HUES6 (cell line): ENCODE data around the gene CNP.

Experiments
- H3K27ac ChIP-seq: 2 replicates; pipeline ENCODE4 v1.7.0; 2013; ENCODE audit warnings: low read depth, mild to moderate bottlenecking, low read length, inconsistent platforms
- H3K27me3 ChIP-seq: 2 replicates; pipeline ENCODE4 v1.6.1; 2013; ENCODE audit warnings: low read length; ENCODE audit not compliant: control insufficient read depth, insufficient read depth
- H3K36me3 ChIP-seq: 2 replicates; pipeline ENCODE4 v1.6.1; 2013; ENCODE audit warnings: low read length; ENCODE audit not compliant: control insufficient read depth, insufficient read depth
- H3K4me1 ChIP-seq: 2 replicates; pipeline ENCODE4 v1.6.1; 2013; ENCODE audit warnings: low read length; ENCODE audit not compliant: control insufficient read depth, insufficient read depth
- H3K4me3 ChIP-seq: 2 replicates; pipeline ENCODE4 v1.5.1; 2013; ENCODE audit warnings: low read depth, low read length
- H3K9ac ChIP-seq: one replicate; pipeline ENCODE4 v1.6.1; 2013; ENCODE audit warnings: mild to moderate bottlenecking, low read length
- H3K9me3 ChIP-seq: 2 replicates; pipeline ENCODE4 v1.6.1; 2013; ENCODE audit warnings: low read depth, low read length; ENCODE audit not compliant: control insufficient read depth, insufficient read depth

The CNP gene

GRCh38 chr17:41975099-41976083 is 8.8 kb downstream of the CNP start:
- Histone ChIP-seq H3K27ac (no peak overlapping the region), H3K9ac (no peak overlapping the region), H3K27me3 (no peaks in the 10 kb centered on the region), H3K36me3 (peaks cover 91% of the 10 kb centered on the region), H3K4me3 (no peak overlapping the region), H3K4me1 (no peaks in the 10 kb centered on the region), H3K9me3 (no peaks in the 10 kb centered on the region)

DNA sequence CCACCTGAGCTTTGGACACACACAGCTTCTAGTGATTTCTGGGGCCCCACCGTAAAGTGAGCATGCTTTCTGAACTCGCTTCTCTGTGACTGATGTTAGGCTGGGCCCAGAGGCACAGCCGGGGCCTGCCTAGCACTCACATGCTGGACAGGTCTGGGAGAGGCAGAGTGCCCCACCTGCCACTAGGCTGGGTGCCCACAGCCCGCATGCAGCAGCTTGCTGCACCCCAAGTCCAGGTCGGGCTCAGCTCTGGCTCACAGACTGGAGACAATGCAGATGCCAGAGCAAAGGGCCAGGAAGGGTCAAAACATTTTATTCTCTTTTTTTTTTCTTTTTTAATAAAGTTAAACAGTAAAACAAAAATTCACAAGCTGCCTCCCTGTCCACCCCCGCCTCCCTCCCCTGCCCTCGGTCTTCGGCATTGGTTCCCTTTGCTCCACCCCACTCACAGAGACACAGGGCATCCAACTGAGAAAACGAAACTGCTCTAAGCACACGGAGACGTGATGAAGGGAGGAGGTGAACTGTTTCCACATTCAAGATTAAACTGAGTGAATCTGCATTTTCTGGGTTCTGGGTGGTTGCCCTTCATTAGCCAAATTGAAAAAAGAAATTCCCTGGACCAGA is 9.7 kb downstream of the CNP start:
- Histone ChIP-seq H3K4me3 (no peak overlapping the region), H3K9ac (no peak overlapping the region)

DNA sequence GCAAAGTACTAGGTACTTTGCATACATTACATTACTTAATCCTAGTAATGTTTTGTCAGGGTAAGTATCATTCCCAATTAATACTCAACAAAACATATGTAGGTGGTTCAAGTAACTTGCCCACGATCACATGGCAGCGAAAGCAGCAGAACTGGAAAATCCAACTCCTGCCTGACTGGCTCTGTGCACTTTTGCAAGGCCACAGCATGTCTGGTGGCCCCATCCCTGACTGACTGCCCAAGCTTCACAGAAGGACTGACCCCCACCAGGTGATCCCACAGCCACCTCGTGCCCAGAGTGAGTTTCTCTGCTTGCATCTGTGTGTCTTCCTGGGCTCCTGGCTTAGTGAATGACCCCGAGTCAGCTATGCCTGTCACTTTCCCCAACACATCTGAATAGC is 11.4 kb downstream of the CNP start:
- Histone ChIP-seq H3K36me3 (peaks cover 95% of the 10 kb centered on the region), H3K9me3 (no peaks in the 10 kb centered on the region), H3K27me3 (no peaks in the 10 kb centered on the region), H3K9ac (no peak overlapping the region), H3K4me1 (no peaks in the 10 kb centered on the region), H3K27ac (no peak overlapping the region), H3K4me3 (no peak overlapping the region)

More for the DNA sequence above, 9.7 kb downstream of the CNP start:
- no peak overlapping the region for H3K27ac ChIP-seq
- H3K36me3 ChIP-seq = peaks cover 93% of the 10 kb centered on the region
- no peaks in the 10 kb centered on the region for H3K4me1 ChIP-seq
- no peaks in the 10 kb centered on the region for H3K27me3 ChIP-seq
- no peaks in the 10 kb centered on the region for H3K9me3 ChIP-seq

- Histone ChIP-seq H3K36me3 (peaks cover 91% of the 10 kb centered on the region), H3K4me3 (no peak overlapping the region), H3K27ac (no peak overlapping the region), H3K9me3 (no peaks in the 10 kb centered on the region), H3K9ac (no peak overlapping the region), H3K27me3 (no peaks in the 10 kb centered on the region), H3K4me1 (no peaks in the 10 kb centered on the region)
Observed at GRCh38 chr17:41982026-41982760, 15.6 kb downstream of the CNP start.

- no peak overlapping the region for H3K9ac ChIP-seq
- H3K4me3 ChIP-seq = no peak overlapping the region
- no peak overlapping the region for H3K27ac ChIP-seq
- H3K9me3 ChIP-seq = no peaks in the 10 kb centered on the region
- H3K4me1 ChIP-seq = no peaks in the 10 kb centered on the region
- H3K27me3 ChIP-seq = no peaks in the 10 kb centered on the region
- H3K36me3 ChIP-seq = peaks cover 94% of the 10 kb centered on the region
Observed at GRCh38 chr17:41984454-41984853, 17.9 kb downstream of the CNP start.

DNA sequence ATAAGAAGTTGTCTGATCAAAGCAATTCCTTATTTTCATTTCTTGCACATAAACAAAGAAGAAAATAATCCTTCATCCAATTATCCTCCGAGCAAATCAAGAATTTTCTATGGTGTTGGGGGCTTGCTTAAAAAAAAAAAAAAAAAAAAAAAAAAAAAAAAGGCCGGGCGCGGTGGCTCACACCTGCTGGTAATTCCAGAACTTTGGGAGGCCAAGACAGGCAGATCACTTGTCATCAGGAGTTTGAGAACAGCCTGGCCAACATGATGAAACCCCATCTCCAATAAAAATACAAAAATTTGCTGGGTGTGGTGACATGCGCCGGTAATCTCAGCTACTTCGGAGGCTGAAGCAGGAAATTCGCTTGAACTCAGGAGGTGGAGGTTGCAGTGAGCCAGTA is 19.3 kb downstream of the CNP start:
- no peaks in the 10 kb centered on the region for H3K27me3 ChIP-seq
- H3K4me1 ChIP-seq = no peaks in the 10 kb centered on the region
- no peak overlapping the region for H3K27ac ChIP-seq
- no peak overlapping the region for H3K4me3 ChIP-seq
- H3K9ac ChIP-seq = no peak overlapping the region
- no peaks in the 10 kb centered on the region for H3K9me3 ChIP-seq
- H3K36me3 ChIP-seq = peaks cover 96% of the 10 kb centered on the region

GRCh38 chr17:41986634-41987033 is 20.0 kb downstream of the CNP start:
- Histone ChIP-seq H3K27me3 (no peaks in the 10 kb centered on the region), H3K9ac (no peak overlapping the region)

DNA sequence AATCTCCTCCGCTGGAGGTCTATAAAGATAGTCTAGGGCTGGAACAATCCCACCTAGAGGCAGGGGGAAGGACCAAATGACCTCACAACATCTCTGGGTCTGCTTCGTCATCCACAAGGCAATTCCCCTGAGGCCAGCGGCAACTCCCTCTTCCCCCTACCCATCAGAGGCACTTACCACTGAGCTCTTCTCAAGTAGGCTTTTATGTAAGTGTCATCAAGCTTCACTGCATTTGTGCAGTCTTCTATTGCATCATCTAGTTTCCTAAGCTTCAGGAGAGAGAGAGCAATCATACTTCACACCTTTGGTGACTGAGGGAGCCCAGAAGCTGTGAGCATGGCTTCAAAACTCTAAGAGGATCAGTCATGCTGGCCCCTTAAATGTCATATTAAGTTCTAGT is 21.0 kb downstream of the CNP start:
- Histone ChIP-seq H3K4me3 (no peak overlapping the region), H3K36me3 (peaks cover 96% of the 10 kb centered on the region), H3K9ac (no peak overlapping the region), H3K9me3 (no peaks in the 10 kb centered on the region), H3K4me1 (no peaks in the 10 kb centered on the region), H3K27me3 (no peaks in the 10 kb centered on the region), H3K27ac (no peak overlapping the region)

More at GRCh38 chr17:41986634-41987033, 20.0 kb downstream of the CNP start:
- H3K4me1 ChIP-seq = no peaks in the 10 kb centered on the region
- no peak overlapping the region for H3K4me3 ChIP-seq
- no peaks in the 10 kb centered on the region for H3K9me3 ChIP-seq
- no peak overlapping the region for H3K27ac ChIP-seq
- peaks cover 96% of the 10 kb centered on the region for H3K36me3 ChIP-seq

DNA sequence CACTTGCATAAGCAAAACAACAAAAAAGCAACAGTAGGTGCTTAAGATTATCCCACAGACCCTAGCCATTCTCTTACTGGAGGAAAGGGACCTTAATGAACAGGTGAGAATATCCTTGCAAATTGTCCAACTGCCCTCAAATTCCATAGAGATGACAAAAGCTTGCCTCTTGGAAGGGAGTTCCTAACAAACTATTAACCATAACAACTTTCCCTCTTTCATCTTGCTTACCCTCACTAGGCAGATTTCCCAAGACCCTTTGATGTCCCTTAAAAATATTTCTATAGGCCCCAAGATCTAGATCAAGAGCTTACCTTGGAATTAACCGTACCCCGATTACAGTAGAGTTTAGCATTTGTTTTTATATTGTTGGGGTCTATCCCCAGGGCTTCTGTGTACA is 21.8 kb downstream of the CNP start:
- H3K27ac ChIP-seq = no peak overlapping the region
- no peak overlapping the region for H3K9ac ChIP-seq
- peaks cover 95% of the 10 kb centered on the region for H3K36me3 ChIP-seq
- H3K4me1 ChIP-seq = no peaks in the 10 kb centered on the region
- H3K4me3 ChIP-seq = no peak overlapping the region
- no peaks in the 10 kb centered on the region for H3K27me3 ChIP-seq
- H3K9me3 ChIP-seq = no peaks in the 10 kb centered on the region

DNA sequence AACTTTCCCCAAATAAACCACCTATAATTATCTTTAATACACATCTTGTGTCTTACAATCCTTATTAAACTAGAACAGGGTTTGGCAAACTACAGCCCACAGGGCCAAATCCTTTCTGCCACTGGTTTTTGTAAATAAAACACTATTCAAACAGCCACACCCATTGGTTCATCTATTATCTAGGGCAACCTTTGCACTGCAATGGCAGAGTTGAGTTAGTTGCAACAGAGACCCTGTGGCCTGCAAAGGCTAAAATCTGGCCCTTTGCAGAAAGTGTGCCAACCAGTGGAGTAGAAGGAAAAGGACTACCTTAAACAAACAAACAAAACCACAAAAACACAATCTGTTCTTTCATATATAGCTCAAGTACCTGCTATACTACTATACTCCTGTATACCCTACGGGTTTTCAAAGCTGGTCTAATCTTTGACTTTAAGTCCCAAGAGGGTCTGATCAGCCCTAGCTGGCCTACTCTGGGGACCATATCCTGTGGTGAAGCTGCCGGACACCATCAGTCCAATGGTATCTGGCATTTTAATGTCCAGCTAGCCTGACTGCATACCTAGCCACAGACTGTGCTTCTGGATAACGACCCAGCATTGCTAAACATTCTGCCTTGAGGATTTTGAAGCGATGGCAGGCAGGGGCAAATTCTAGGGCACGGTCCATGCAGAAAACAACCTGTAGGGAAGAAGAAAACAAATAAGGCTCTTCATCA is 23.3 kb downstream of the CNP start:
- peaks cover 95% of the 10 kb centered on the region for H3K36me3 ChIP-seq
- H3K27ac ChIP-seq = no peak overlapping the region

More for the DNA sequence above, 23.3 kb downstream of the CNP start:
- Histone ChIP-seq H3K4me3 (no peak overlapping the region), H3K27me3 (no peaks in the 10 kb centered on the region), H3K9ac (no peak overlapping the region), H3K4me1 (no peaks in the 10 kb centered on the region), H3K9me3 (no peaks in the 10 kb centered on the region)
